Fibroblast of lung (primary cell): ENCODE data around the gene DLGAP4. TPM values are rescaled to one million over a fixed set of nuclear protein-coding genes. Genes with fewer than 3 reads are reported as not detected.

Source experiments
- DNase-seq, 2 donors: peaks; one replicate each; pipeline versions ENCODE4 v3.0.0 to v3.0.0-alpha.2; 2010; ENCODE audit warnings: low read depth in 2 of 2
- H2AFZ ChIP-seq: 2 replicates; pipeline ENCODE4 v1.5.1; 2012; ENCODE audit warnings: low read length, control low read depth, inconsistent platforms
- H3K27ac ChIP-seq: 2 replicates; pipeline ENCODE4 v1.5.1; 2011; ENCODE audit warnings: low read length, control low read depth; ENCODE audit not compliant: insufficient read depth
- H3K27me3 ChIP-seq: 2 replicates; pipeline ENCODE4 v1.5.1; 2011; ENCODE audit warnings: mild to moderate bottlenecking, low read length; ENCODE audit not compliant: control insufficient read depth, insufficient read depth
- H3K36me3 ChIP-seq: 2 replicates; pipeline ENCODE4 v1.5.1; 2011; ENCODE audit warnings: low read length; ENCODE audit not compliant: control insufficient read depth, insufficient read depth
- H3K4me1 ChIP-seq: 2 replicates; pipeline ENCODE4 v1.5.1; 2011; ENCODE audit warnings: low read length; ENCODE audit not compliant: control insufficient read depth, insufficient read depth; ENCODE audit errors: extremely low read depth
- H3K4me2 ChIP-seq: 2 replicates; pipeline ENCODE4 v1.5.1; 2011; ENCODE audit warnings: low read length, control low read depth; ENCODE audit not compliant: insufficient read depth; ENCODE audit errors: extremely low read depth
- H3K4me3 ChIP-seq, 4 experiments: fragments of 200-600 bp in 1 of 4; sonication (generic) in 1 of 4; replicated peaks in 1 of 4; 2 replicates each; pipeline ENCODE4 v1.5.1; 2011 to 2016; ENCODE audit warnings: low read length in 4 of 4, low read depth in 3 of 4, mild to moderate bottlenecking in 3 of 4, control low read depth in 2 of 4, inconsistent platforms in 1 of 4, mixed read lengths in 1 of 4; ENCODE audit not compliant: insufficient read depth in 1 of 4; ENCODE audit errors: control extremely low read depth in 1 of 4
- H3K79me2 ChIP-seq: 2 replicates; pipeline ENCODE4 v1.5.1; 2012; ENCODE audit warnings: mild to moderate bottlenecking, low read length, inconsistent platforms; ENCODE audit not compliant: control insufficient read depth, insufficient read depth
- H3K9ac ChIP-seq: 2 replicates; pipeline ENCODE4 v1.5.1; 2011; ENCODE audit warnings: mild to moderate bottlenecking, low read length, control low read depth; ENCODE audit not compliant: insufficient read depth
- H3K9me3 ChIP-seq: 2 replicates; pipeline ENCODE4 v1.5.1; 2012; ENCODE audit warnings: low read depth, low read length; ENCODE audit not compliant: control insufficient read depth, insufficient read depth
- H4K20me1 ChIP-seq: 2 replicates; pipeline ENCODE4 v1.5.1; 2011; ENCODE audit warnings: low read length; ENCODE audit not compliant: control insufficient read depth, insufficient read depth; ENCODE audit errors: extremely low read depth
- EZH2 ChIP-seq: IDR thresholded peaks from 2 replicates; pipeline ENCODE4 v1.5.1; 2012; ENCODE audit warnings: low read length, control low read depth, mild to moderate bottlenecking; ENCODE audit errors: missing control alignments
- polyA plus RNA-seq, 2 donors: library from polyadenylated mRNA; depleted of rRNA in 1 of 2; stranded (reverse) in 1 of 2; unstranded in 1 of 2; fragments of >200 nt; gene quantifications; 2 replicates each; pipeline ENCODE4 v1.2.1, GENCODE V29; 2011 to 2012; ENCODE audit warnings: missing spikeins in 1 of 2
- total RNA-seq: library from RNA; depleted of rRNA; stranded (reverse); fragments of >200 nt; gene quantifications from 2 replicates; pipeline ENCODE4 v1.2.1, GENCODE V29; 2014
- TF ChIP-seq, protein P1 (sequence below), 2 donors: IDR thresholded peaks in 1 of 2; conservative IDR thresholded peaks in 1 of 2; 1 replicate in 1 of 2; 2 replicates in 1 of 2; pipeline ENCODE4 v1.5.1; 2011 to 2012; ENCODE audit warnings: low read length in 2 of 2, control low read depth in 1 of 2, inconsistent platforms in 1 of 2, low read depth in 1 of 2, mild to moderate bottlenecking in 1 of 2

DLGAP4 gene
- total and polyA plus RNA-seq, 2 donors (not counting 1 experiment from before 2014, with no cell fraction given) = 25.9 to 26.9 TPM

DNA sequence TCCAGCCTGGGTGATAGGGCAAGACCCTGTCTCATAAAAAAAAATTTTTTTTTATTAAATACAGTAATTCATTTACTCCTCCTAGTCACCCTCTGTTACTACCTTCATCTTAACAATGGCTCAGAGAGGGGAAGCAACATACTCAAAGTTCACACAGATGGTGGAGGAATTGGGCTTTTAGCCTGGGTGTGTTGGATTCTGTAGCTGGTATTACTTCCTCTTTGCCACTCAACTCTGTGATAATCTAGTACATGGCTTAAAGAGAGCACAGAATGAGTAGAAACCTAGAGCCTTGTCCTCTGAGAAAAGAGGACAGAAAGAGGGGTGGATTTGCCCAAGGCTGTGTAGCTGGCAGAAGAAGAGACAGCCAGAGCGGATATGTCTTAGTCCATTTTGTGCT is 96.6 kb downstream of the DLGAP4 start:
- no peak for DNase-seq
- H3K4me1 ChIP-seq = no peaks in the 10 kb centered on the region
- H2AFZ ChIP-seq = no peak overlapping the region
- no peak overlapping the region for H3K9ac ChIP-seq
- H3K36me3 ChIP-seq = no peaks in the 10 kb centered on the region
- H3K9me3 ChIP-seq = no peaks in the 10 kb centered on the region
- H3K4me3 ChIP-seq = no peak overlapping the region
- H3K4me2 ChIP-seq = no peak overlapping the region
- H3K79me2 ChIP-seq = no peaks in the 10 kb centered on the region
- H4K20me1 ChIP-seq = no peaks in the 10 kb centered on the region
- no peak overlapping the region for H3K27ac ChIP-seq
- no peak for TF ChIP-seq EZH2
- H3K27me3 ChIP-seq = peaks cover 28% of the 10 kb centered on the region

DNA sequence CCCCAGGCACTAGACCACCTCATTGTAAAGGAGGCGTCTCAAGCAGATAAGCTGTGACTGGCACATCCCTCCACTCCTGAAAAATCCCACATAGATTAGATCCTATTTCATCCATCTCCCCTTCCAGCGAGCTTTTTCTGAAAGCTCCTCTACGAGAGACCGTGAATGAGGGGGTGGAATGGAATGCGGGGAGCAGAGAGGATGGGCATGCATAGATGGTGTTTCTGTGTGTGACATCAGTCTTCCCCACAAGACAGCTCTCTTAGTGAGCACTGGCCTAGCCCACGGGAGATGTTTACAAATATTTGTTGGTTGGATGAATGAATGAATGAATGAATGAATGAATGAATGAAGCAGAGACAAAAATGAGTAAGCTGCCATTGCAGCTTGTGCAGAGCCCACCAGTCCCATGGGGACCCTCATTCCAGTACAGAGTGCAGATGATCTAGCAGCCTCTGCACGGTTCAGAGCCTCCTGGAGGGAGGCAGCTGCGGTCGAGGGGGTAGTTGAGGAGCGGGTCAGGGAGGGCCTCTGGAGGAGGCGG is 98.4 kb downstream of the DLGAP4 start:
- no peaks in the 10 kb centered on the region for H3K4me1 ChIP-seq
- no peak overlapping the region for H3K4me3 ChIP-seq
- H2AFZ ChIP-seq = no peak overlapping the region
- DNase-seq = no peak
- H3K4me2 ChIP-seq = no peak overlapping the region
- peaks cover 24% of the 10 kb centered on the region for H3K27me3 ChIP-seq
- H3K79me2 ChIP-seq = no peaks in the 10 kb centered on the region
- no peak overlapping the region for H3K9ac ChIP-seq
- no peaks in the 10 kb centered on the region for H4K20me1 ChIP-seq
- no peaks in the 10 kb centered on the region for H3K36me3 ChIP-seq
- TF ChIP-seq, protein P1, sequence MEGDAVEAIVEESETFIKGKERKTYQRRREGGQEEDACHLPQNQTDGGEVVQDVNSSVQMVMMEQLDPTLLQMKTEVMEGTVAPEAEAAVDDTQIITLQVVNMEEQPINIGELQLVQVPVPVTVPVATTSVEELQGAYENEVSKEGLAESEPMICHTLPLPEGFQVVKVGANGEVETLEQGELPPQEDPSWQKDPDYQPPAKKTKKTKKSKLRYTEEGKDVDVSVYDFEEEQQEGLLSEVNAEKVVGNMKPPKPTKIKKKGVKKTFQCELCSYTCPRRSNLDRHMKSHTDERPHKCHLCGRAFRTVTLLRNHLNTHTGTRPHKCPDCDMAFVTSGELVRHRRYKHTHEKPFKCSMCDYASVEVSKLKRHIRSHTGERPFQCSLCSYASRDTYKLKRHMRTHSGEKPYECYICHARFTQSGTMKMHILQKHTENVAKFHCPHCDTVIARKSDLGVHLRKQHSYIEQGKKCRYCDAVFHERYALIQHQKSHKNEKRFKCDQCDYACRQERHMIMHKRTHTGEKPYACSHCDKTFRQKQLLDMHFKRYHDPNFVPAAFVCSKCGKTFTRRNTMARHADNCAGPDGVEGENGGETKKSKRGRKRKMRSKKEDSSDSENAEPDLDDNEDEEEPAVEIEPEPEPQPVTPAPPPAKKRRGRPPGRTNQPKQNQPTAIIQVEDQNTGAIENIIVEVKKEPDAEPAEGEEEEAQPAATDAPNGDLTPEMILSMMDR (conservative IDR thresholded peaks at IDR 0.05 in 1 of 2, IDR thresholded peaks at IDR 0.05 in 1 of 2; ENCODE audit: low read depth in 1 of 2, low read length in 2 of 2) = no peak
- TF ChIP-seq EZH2 = no peak
- H3K27ac ChIP-seq = no peak overlapping the region
- H3K9me3 ChIP-seq = no peaks in the 10 kb centered on the region

DNA sequence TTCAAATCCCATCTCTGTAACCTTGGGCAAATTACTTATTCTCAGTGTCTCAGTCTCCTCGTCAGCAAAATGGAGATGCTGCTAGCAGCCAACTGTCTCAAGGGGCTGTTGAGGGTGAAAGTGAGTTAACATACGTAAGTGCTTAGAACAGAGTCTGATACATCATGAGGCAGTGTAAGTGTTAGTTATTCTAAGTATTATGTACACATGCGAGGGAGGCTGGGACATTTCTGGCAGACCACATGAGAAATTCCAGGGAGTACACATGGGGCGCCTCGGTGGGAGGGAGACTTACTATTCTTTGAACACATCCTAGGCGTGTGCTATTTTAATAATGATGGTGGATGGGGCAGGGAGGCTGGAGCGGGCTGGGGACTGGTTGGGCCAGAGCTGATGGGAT is 99.1 kb downstream of the DLGAP4 start:
- Histone ChIP-seq H3K9me3 (no peaks in the 10 kb centered on the region), H3K4me2 (no peak overlapping the region), H3K27ac (no peak overlapping the region), H3K27me3 (peaks cover 17% of the 10 kb centered on the region), H3K4me1 (no peaks in the 10 kb centered on the region), H4K20me1 (no peaks in the 10 kb centered on the region), H3K9ac (no peak overlapping the region), H3K79me2 (no peaks in the 10 kb centered on the region), H2AFZ (no peak overlapping the region), H3K36me3 (no peaks in the 10 kb centered on the region), H3K4me3 (no peak overlapping the region)
- no peak for DNase-seq
- TF ChIP-seq, protein P1 (conservative IDR thresholded peaks at IDR 0.05 in 1 of 2, IDR thresholded peaks at IDR 0.05 in 1 of 2; ENCODE audit: low read depth in 1 of 2, low read length in 2 of 2) = no peak
- TF ChIP-seq EZH2 = no peak
